ENCODE measurements around the gene PABPN1L. TPM values are rescaled to one million over a fixed set of nuclear protein-coding genes. Genes with fewer than 3 reads are reported as not detected.

Gene PABPN1L
- total RNA-seq, 1 donor from 2014 or later = not detected

- Mint-ChIP-seq H3K27me3 (ENCODE audit: low read depth) (no peaks in the 10 kb centered on the region), H3K4me3 (ENCODE audit: low read depth) (no peak overlapping the region), H3K27ac (no peak overlapping the region), H3K36me3 (ENCODE audit: low read depth) (peaks cover 6% of the 10 kb centered on the region), H3K9me3 (no peaks in the 10 kb centered on the region), H3K4me1 (ENCODE audit: low read depth) (no peaks in the 10 kb centered on the region)
- DNase-seq (ENCODE audit: low spot score) = no peak
- intact Hi-C loops (cut with micrococcal nuclease) = no loop called here
Observed at GRCh38 chr16:88864521-88864920, 1.9 kb downstream of the PABPN1L start.

GRCh38 chr16:88864099-88864498, 2.4 kb downstream of the PABPN1L start:
- DNase-seq (ENCODE audit: low spot score) = no peak
- H3K4me1 Mint-ChIP-seq (ENCODE audit: low read depth) = no peaks in the 10 kb centered on the region
- peaks cover 10% of the 10 kb centered on the region for H3K36me3 Mint-ChIP-seq (ENCODE audit: low read depth)

GRCh38 chr16:88863426-88863825, 3.0 kb downstream of the PABPN1L start:
- no peaks in the 10 kb centered on the region for H3K27me3 Mint-ChIP-seq (ENCODE audit: low read depth)
- no peak overlapping the region for H3K27ac Mint-ChIP-seq
- H3K36me3 Mint-ChIP-seq (ENCODE audit: low read depth) = peaks cover 10% of the 10 kb centered on the region
- intact Hi-C loops (cut with micrococcal nuclease) = no loop called here
- H3K4me1 Mint-ChIP-seq (ENCODE audit: low read depth) = no peaks in the 10 kb centered on the region
- H3K9me3 Mint-ChIP-seq = no peaks in the 10 kb centered on the region
- DNase-seq (ENCODE audit: low spot score) = no peak
- H3K4me3 Mint-ChIP-seq (ENCODE audit: low read depth) = no peak overlapping the region

More at GRCh38 chr16:88864099-88864498, 2.4 kb downstream of the PABPN1L start:
- intact Hi-C loops (cut with micrococcal nuclease) = no loop called here
- Mint-ChIP-seq H3K27me3 (ENCODE audit: low read depth) (no peaks in the 10 kb centered on the region), H3K9me3 (no peaks in the 10 kb centered on the region), H3K4me3 (ENCODE audit: low read depth) (no peak overlapping the region), H3K27ac (no peak overlapping the region)

GRCh38 chr16:88862968-88863367, 3.5 kb downstream of the PABPN1L start:
- Mint-ChIP-seq H3K9me3 (no peaks in the 10 kb centered on the region), H3K27me3 (ENCODE audit: low read depth) (no peaks in the 10 kb centered on the region), H3K27ac (no peak overlapping the region), H3K36me3 (ENCODE audit: low read depth) (peaks cover 10% of the 10 kb centered on the region), H3K4me1 (ENCODE audit: low read depth) (peaks cover 3% of the 10 kb centered on the region), H3K4me3 (ENCODE audit: low read depth) (no peak overlapping the region)
- intact Hi-C loops (cut with micrococcal nuclease) = no loop called here
- DNase-seq (ENCODE audit: low spot score) = no peak

- intact Hi-C loops (cut with micrococcal nuclease) = no loop called here
- Mint-ChIP-seq H3K27me3 (ENCODE audit: low read depth) (no peaks in the 10 kb centered on the region), H3K27ac (no peak overlapping the region), H3K4me3 (ENCODE audit: low read depth) (no peak overlapping the region), H3K36me3 (ENCODE audit: low read depth) (peaks cover 15% of the 10 kb centered on the region), H3K9me3 (no peaks in the 10 kb centered on the region), H3K4me1 (ENCODE audit: low read depth) (peaks cover 7% of the 10 kb centered on the region)
- no peak for DNase-seq (ENCODE audit: low spot score)
Observed at GRCh38 chr16:88861359-88861758, 5.1 kb downstream of the PABPN1L start.

- intact Hi-C loops (cut with micrococcal nuclease) = no loop called here
- Mint-ChIP-seq H3K27me3 (ENCODE audit: low read depth) (no peaks in the 10 kb centered on the region), H3K4me3 (ENCODE audit: low read depth) (peak overlapping the region; percentile 5), H3K36me3 (ENCODE audit: low read depth) (peaks cover 15% of the 10 kb centered on the region), H3K27ac (no peak overlapping the region), H3K4me1 (ENCODE audit: low read depth) (peaks cover 14% of the 10 kb centered on the region), H3K9me3 (no peaks in the 10 kb centered on the region)
- DNase-seq (ENCODE audit: low spot score) = no peak
Observed at GRCh38 chr16:88859381-88860091, 6.9 kb downstream of the PABPN1L start.

- intact Hi-C loops (cut with micrococcal nuclease) = loop anchor here (1.0 to 2.0 kb wide), 2 partner anchors 45 to 121 kb away; no protein-coding TSS in a partner anchor
- Mint-ChIP-seq H3K27me3 (ENCODE audit: low read depth) (no peaks in the 10 kb centered on the region), H3K27ac (peak overlapping the region; percentile 88), H3K9me3 (no peaks in the 10 kb centered on the region), H3K4me1 (ENCODE audit: low read depth) (peaks cover 14% of the 10 kb centered on the region), H3K36me3 (ENCODE audit: low read depth) (peaks cover 15% of the 10 kb centered on the region), H3K4me3 (ENCODE audit: low read depth) (peak overlapping the region; percentile 97)
- peak; percentile 72 for DNase-seq (ENCODE audit: low spot score)
Observed at GRCh38 chr16:88857728-88858339, 8.6 kb downstream of the PABPN1L start.

- Mint-ChIP-seq H3K4me3 (ENCODE audit: low read depth) (peak within 1 kb of the TSS; percentile 97), H3K27me3 (ENCODE audit: low read depth) (no peaks in the 10 kb centered on the region), H3K4me1 (ENCODE audit: low read depth) (peaks cover 14% of the 10 kb centered on the region), H3K9me3 (no peaks in the 10 kb centered on the region), H3K27ac (peak within 1 kb of the TSS; percentile 88), H3K36me3 (ENCODE audit: low read depth) (peaks cover 15% of the 10 kb centered on the region)
- intact Hi-C loops (cut with micrococcal nuclease) = loop anchor here (1.0 to 2.0 kb wide), 2 partner anchors 44 to 120 kb away; no protein-coding TSS in a partner anchor
- DNase-seq (ENCODE audit: low spot score) = peak; percentile 97
Observed at GRCh38 chr16:88856828-88857727, 9.4 kb downstream of the PABPN1L start, which contains the start of the genes GALNS and TRAPPC2L. Gene GALNS (minus strand): TSS chr16:88856947. CDS start chr16:88856877, 70 bp downstream. Gene TRAPPC2L (plus strand): TSS chr16:88857127. CDS start chr16:88857151, 24 bp downstream.

- H3K27ac Mint-ChIP-seq = no peak overlapping the region
- H3K9me3 Mint-ChIP-seq = no peaks in the 10 kb centered on the region
- no peak for DNase-seq (ENCODE audit: low spot score)
- H3K4me1 Mint-ChIP-seq (ENCODE audit: low read depth) = peaks cover 14% of the 10 kb centered on the region
- intact Hi-C loops (cut with micrococcal nuclease) = loop anchor here (2.0 kb wide), 1 partner anchor 43 kb away; no protein-coding TSS in a partner anchor
- H3K36me3 Mint-ChIP-seq (ENCODE audit: low read depth) = peaks cover 15% of the 10 kb centered on the region
- H3K27me3 Mint-ChIP-seq (ENCODE audit: low read depth) = no peaks in the 10 kb centered on the region
- peak overlapping the region; percentile 97 for H3K4me3 Mint-ChIP-seq (ENCODE audit: low read depth)
Observed at GRCh38 chr16:88856122-88856827, 10.2 kb downstream of the PABPN1L start.

GRCh38 chr16:88855736-88856121, 10.7 kb downstream of the PABPN1L start:
- peak overlapping the region; percentile 74 for H3K4me3 Mint-ChIP-seq (ENCODE audit: low read depth)
- H3K27me3 Mint-ChIP-seq (ENCODE audit: low read depth) = no peaks in the 10 kb centered on the region
- intact Hi-C loops (cut with micrococcal nuclease) = loop anchor here (2.0 kb wide), 1 partner anchor 43 kb away; no protein-coding TSS in a partner anchor
- no peaks in the 10 kb centered on the region for H3K9me3 Mint-ChIP-seq
- H3K36me3 Mint-ChIP-seq (ENCODE audit: low read depth) = peaks cover 11% of the 10 kb centered on the region
- no peak for DNase-seq (ENCODE audit: low spot score)
- peaks cover 14% of the 10 kb centered on the region for H3K4me1 Mint-ChIP-seq (ENCODE audit: low read depth)
- H3K27ac Mint-ChIP-seq = no peak overlapping the region

GRCh38 chr16:88855176-88855575, 11.3 kb downstream of the PABPN1L start:
- DNase-seq (ENCODE audit: low spot score) = no peak
- Mint-ChIP-seq H3K4me1 (ENCODE audit: low read depth) (peaks cover 14% of the 10 kb centered on the region), H3K36me3 (ENCODE audit: low read depth) (peaks cover 9% of the 10 kb centered on the region), H3K4me3 (ENCODE audit: low read depth) (peak overlapping the region; percentile 60), H3K9me3 (no peaks in the 10 kb centered on the region), H3K27ac (peak overlapping the region; percentile 31), H3K27me3 (ENCODE audit: low read depth) (no peaks in the 10 kb centered on the region)
- intact Hi-C loops (cut with micrococcal nuclease) = no loop called here

Measured in activated T-helper 2 cell treated with anti-CD3 and anti-CD28 coated beads, Interferon-gamma antibody, Interleukin-2, Interleukin-4, amounts not matched to agents 10 μg/mL and 5 μg/mL and 100 μg/mL, durations not matched to agents 14 hours and 24 hours and 36 hours (primary cell).